GM20431 (cell line): ENCODE measurements around the gene C19orf47.
"Not testable (repeated sequence)": the region's sequence is repeated elsewhere in the genome, so short reads cannot be mapped to it uniquely, and the experiment has no call there.

ENCODE experiments used
- in situ Hi-C: fragments of 300-500 bp; cut with MseI, MboI; formaldehyde crosslinking; loops from one replicate; pipeline ENCODE4 v1.15.0; 2020; ENCODE audit warnings: low sequenced_read_pairs; ENCODE audit not compliant: unreplicated experiment

Gene C19orf47

DNA sequence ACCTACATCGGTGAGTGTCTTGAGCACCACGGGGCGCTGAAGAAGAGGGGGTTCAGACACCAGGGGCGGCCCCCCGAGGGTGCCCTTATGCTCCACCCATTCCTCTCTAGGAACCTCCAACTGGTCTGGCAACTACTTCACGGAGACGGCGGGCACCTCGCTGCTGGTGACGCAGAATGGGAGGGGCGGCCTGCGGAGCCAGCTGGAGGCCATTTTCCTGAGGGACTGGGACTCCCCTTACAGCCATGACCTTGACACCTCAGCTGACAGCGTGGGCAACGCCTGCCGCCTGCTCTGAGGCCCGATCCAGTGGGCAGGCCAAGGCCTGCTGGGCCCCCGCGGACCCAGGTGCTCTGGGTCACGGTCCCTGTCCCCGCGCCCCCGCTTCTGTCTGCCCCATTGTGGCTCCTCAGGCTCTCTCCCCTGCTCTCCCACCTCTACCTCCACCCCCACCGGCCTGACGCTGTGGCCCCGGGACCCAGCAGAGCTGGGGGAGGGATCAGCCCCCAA is 29.7 kb upstream of the C19orf47 start:
- in situ Hi-C loops, result no loop called here

- in situ Hi-C loops, result no loop called here
Measured at GRCh38 chr19:40376286-40376862, 28.2 kb upstream of the C19orf47 start.

- in situ Hi-C loops, result no loop called here
Measured at GRCh38 chr19:40374084-40374483, 25.9 kb upstream of the C19orf47 start.

- in situ Hi-C loops, result no loop called here
Measured at GRCh38 chr19:40371802-40372122, 23.6 kb upstream of the C19orf47 start.

- in situ Hi-C loops, result no loop called here
Measured at GRCh38 chr19:40370997-40371801, 23.0 kb upstream of the C19orf47 start.

DNA sequence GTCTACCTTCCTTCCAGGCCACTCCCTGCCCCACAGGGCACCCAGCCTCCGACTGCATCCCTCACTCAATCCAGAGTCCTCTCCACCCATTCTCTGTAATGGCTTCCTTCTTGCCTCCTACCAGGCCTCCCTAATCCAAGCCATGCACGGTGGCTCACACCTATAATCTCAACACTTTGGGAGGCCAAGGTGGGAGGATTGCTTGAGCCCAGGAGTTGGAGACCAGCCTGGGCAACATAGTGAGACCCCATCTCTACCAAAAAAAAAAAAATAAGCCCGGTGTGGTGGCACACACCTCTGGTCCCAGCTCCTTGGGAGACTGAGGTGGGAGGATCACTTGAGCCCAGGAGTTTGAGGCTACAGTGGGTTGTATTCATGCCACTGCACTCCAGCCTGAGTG is 22.1 kb upstream of the C19orf47 start:
- in situ Hi-C loops, result not testable (repeated sequence)

DNA sequence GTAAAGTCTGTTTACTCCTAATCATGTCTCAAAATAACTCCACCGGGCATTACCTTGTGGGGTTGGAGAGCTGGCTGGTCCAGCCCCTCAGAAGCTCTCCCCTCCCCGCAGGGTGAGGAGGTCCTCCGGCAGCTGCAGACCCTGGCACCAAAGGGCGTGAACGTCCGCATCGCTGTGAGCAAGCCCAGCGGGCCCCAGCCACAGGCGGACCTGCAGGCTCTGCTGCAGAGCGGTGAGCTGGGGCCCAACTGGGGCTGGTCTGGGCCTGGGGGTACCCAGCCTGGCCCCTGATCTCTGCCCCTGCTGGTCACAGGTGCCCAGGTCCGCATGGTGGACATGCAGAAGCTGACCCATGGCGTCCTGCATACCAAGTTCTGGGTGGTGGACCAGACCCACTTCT is 21.6 kb upstream of the C19orf47 start:
- in situ Hi-C loops, result no loop called here

DNA sequence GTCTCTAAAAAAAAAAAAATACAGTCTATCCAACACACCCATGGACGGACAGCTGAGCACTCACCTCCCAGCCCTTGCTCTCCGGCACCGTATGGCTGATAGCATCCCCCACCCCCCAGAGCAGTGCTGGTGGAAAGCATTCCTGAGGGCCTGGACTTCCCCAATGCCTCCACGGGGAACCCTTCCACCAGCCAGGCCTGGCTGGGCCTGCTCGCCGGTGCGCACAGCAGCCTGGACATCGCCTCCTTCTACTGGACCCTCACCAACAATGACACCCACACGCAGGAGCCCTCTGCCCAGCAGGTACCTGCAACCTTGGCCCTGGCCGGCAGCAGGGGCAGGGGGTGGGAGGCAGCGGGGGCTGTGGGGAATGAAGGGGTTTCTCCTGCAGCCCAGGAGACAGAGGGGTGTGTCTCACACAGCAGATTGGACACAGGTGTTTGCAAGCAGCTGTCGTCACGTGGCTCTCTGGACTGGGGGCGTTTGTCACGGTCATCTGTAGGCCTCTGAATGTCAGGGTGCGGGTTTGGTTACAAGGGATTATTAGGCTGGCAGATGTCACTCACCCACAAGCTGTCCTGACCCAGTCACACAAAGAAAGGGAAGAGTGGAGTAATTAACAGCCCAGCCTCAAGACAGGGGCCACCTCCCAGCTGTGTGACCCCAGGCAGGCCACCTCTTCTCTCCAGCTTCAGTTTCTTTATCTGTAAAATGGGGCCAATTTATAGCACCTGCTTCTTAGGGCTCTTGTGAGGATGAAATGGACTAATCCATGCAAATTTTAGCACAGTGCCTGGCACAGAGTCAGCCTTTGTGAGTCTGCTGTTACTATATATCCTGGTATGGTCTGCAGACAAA is 19.6 kb upstream of the C19orf47 start:
- in situ Hi-C loops, result no loop called here

DNA sequence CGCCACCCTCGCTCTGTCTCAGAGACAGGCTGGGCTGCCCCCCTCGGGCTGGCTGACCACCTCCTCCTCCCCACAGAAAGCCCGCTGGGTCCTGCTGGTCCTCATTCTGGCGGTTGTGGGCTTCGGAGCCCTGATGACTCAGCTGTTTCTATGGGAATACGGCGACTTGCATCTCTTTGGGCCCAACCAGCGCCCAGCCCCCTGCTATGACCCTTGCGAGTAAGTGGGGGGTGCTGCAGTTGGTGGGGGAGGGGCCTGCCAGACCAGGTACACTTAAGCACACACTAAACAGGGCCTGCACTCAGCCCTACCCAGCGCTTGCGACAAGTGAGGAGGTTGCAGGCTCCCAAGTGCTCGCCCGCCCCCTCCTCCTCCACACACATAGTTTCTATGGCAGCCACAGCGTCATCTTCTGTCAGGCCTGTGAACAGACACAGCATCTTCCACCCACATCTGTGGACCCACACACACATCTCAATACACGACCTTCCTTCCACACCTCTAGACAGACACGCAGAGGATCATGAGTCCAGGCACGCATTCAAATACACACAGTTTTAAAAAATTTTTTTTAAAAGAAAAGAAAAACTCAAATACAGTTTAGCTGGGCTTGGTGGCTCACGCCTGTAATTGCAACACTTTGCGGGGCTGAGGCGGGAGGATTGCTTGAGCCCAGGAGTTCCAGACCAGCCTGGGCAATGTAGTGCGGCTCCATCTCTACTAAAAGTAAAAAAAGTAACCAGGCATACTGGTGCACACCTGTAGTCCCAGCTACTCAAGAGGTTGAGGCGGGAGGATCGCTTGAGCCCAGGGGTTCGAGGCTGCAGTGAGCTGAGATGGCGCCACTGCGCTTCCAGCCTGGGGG is 18.7 kb upstream of the C19orf47 start:
- in situ Hi-C loops, result no loop called here

GRCh38 chr19:40365613-40366401 is 17.6 kb upstream of the C19orf47 start:
- in situ Hi-C loops, result no loop called here

GRCh38 chr19:40365010-40365409 is 16.8 kb upstream of the C19orf47 start:
- in situ Hi-C loops, result no loop called here

DNA sequence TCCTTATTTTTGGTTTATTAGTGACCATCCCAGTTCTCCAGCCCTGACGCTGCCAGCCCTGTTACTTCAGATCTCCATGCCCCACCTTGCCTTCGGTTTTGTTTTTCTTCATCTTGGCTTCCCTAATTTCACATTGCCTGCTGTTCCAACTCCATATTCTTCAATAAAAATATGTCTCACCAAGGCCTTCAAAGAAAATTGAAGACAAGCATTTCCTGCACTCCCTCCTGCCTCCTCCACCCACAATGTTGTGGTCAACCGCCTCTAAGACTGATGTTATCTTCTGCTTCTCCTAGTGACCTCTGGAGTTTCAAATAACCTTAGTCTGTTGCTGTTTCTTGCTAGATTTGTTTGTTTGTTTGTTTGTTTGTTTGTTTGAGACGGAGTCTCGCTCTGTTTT is 14.9 kb upstream of the C19orf47 start:
- in situ Hi-C loops, result no loop called here

DNA sequence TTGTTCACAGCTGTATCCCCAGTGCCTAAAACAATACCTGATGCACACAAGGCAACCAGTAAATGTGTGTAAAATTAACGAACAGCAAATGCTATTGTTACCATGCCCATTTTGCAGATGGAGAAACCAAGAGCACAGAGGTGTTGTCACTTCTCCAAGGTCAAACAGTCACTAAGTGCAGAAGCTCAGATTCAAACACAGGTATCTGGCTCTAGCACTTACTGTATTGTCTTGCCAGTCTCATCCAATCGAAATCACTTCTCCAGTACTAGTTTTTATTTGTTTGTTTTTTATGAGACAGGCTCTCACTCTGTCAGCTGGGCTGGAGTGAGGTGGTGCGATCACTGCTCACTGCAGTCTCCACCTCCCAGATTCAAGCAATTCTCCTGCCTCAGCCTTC is 14.0 kb upstream of the C19orf47 start:
- in situ Hi-C loops, result no loop called here

GRCh38 chr19:40360708-40361241 is 12.6 kb upstream of the C19orf47 start:
- in situ Hi-C loops, result no loop called here

GRCh38 chr19:40360020-40360707 is 12.0 kb upstream of the C19orf47 start:
- in situ Hi-C loops, result no loop called here

DNA sequence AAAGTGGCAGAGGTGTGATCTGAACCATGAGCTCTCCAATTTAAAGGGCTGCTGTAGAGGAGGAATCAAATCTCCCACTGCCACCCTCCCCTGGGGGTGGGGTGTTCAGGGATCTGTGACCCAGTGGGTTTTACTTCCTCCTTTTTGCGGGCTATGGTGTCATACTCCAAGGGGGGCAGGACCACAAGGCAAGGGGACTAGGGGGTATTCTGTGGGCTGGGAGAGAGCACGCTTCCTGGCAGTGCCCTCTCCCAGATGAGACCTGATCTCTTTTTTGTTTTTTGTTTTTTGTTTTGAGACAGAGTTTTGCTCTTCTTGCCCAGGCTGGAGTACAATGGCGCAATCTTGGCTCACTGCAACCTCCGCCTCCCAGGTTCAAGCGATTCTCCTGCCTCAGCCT is 10.6 kb upstream of the C19orf47 start:
- in situ Hi-C loops, result no loop called here

DNA sequence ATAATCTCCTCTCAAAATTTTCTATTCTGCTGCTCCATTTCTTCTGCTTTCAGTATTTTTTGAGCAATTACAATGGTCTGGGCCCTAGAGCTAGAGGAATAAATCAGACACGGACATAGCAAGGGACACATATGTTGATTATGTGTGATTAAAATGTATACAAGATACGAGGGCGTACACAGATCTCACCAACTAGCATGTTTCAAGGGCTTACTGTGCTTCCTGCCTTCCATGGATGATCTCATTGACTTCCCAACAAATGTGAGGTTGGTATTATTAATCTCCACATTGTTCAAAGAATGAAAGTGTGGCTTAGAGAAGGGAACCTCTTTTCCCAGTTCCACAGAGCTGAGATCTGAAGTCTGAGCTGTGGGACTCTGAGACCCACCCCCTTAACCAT is 9.4 kb upstream of the C19orf47 start:
- in situ Hi-C loops, result no loop called here
